ENCODE data around the gene ZNF83. TPM values are rescaled to one million over a fixed set of nuclear protein-coding genes. Genes with fewer than 3 reads are reported as not detected.
"Not testable (repeated sequence)": the region's sequence is repeated elsewhere in the genome, so short reads cannot be mapped to it uniquely, and the experiment has no call there.

ZNF83 gene
- total and polyA plus RNA-seq, 4 experiments from 2014 or later = 10.7 to 130 (median 77.0) TPM

DNA sequence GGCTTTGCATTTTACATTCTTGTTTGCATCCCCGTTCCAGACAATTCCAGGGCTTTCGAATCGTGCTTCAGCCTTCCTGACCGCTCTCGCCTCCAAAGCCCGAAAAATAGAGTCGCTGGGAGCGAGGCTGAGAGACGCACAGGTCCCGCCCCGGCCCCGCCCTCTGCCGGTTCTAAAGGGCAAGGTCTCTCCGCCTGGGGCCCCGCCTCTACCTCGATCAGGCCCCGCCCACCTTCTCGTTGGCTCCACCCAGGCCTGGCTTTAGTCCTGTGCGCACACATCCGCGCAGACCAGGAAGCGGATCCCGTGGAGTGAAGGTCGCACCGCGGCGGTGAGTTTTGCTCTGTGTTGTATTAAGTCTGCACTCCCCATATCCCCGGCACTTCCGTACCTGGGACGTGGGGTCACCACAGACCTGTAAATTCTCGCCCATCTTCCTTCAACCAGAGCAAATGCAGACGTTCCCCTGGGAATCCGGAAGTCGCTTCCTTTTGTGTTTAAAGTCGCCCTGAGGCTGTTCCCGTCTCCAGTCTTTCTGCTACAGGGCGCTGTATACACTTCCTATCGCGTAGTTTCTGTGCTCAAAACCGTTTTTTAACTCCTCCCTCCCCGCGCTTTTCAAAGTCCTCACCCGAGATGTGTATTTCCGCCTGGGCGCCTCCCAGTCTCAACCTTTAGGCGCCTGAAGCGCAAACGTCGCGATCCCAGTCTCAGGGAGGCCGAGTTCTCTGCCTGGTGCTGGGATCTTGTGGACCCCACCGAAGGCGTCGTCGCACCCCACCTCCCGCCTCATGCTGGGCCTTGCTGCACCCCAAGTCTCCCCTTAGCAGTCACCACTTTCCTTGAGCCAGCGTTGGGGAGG is 67.9 kb downstream of the ZNF83 start, which contains the start of gene ZNF701:
ZNF701 (plus strand) TSS at position 288 of the 862 bp plus-strand sequence. CDS start 3,861 bp downstream, outside the sequence.
- Histone ChIP-seq H3K4me3 (ENCODE audit: low read length in 2 of 2) (peak within 1 kb of the TSS; percentile 89 to 96), H3K27me3 (ENCODE audit: insufficient read depth, low read length) (no peaks in the 10 kb centered on the region), H3K36me3 (ENCODE audit: insufficient read depth, low read length) (peaks cover 27% of the 10 kb centered on the region), H3K4me1 (ENCODE audit: insufficient read depth, low read length) (peaks cover 16% of the 10 kb centered on the region), H3K27ac (ENCODE audit: low read depth, low read length) (peak within 1 kb of the TSS; percentile 67), H3K9me3 (ENCODE audit: control insufficient read depth in 1 of 2, low read length in 2 of 2) (peaks cover 0 to 10% of the 10 kb centered on the region in 2 donors)
- CTCF ChIA-PET (ENCODE audit: partially characterized antibody) = no interaction called here
- DNase-seq = peak; percentile 95 to 96 (median 95)
- Mint-ChIP-seq H3K4me1 (peaks cover 16 to 41% (median 34%) of the 10 kb centered on the region in 4 donors), H3K9me3 (peaks cover 2 to 46% (median 30%) of the 10 kb centered on the region in 8 donors), H3K27me3 (no peaks in the 10 kb centered on the region), H3K27ac (peak within 1 kb of the TSS; percentile 83 to 99 (median 97)), H3K36me3 (peaks cover 49 to 56% of the 10 kb centered on the region in 2 donors), H3K4me3 (peak within 1 kb of the TSS; percentile 91 to 98 (median 96))
- POLR2A ChIA-PET (ENCODE audit: partially characterized antibody) = interaction anchor here (1.2 kb wide), 1 partner anchor 393 kb away, joined by 3 read pairs; no protein-coding TSS in a partner anchor
- intact Hi-C loops (cut with micrococcal nuclease) = loop anchor here (1.0 kb wide), 8 partner anchors 31 to 301 kb away; partner anchors contain the start of genes ZNF480, ZNF528, ZNF611 and ZNF766

GRCh38 chr19:52569638-52569999 is 68.5 kb downstream of the ZNF83 start:
- H3K27ac Mint-ChIP-seq = peak overlapping the region; percentile 83 to 99 (median 97)
- H3K27me3 Mint-ChIP-seq; H3K27me3 ChIP-seq (ENCODE audit: insufficient read depth, low read length); CTCF ChIA-PET (ENCODE audit: partially characterized antibody); DNase-seq; intact Hi-C loops (cut with micrococcal nuclease); POLR2A ChIA-PET (ENCODE audit: partially characterized antibody): not testable (repeated sequence)
- peak overlapping the region; percentile 67 for H3K27ac ChIP-seq (ENCODE audit: low read depth, low read length)
- peak overlapping the region; percentile 91 to 98 (median 96) for H3K4me3 Mint-ChIP-seq
- peaks cover 16 to 41% (median 34%) of the 10 kb centered on the region in 4 donors for H3K4me1 Mint-ChIP-seq
- H3K9me3 ChIP-seq (ENCODE audit: control insufficient read depth in 1 of 2, low read length in 2 of 2) = peaks cover 0 to 11% of the 10 kb centered on the region in 2 donors
- H3K36me3 Mint-ChIP-seq = peaks cover 45 to 51% of the 10 kb centered on the region in 2 donors
- peaks cover 22% of the 10 kb centered on the region for H3K36me3 ChIP-seq (ENCODE audit: insufficient read depth, low read length)
- peaks cover 16% of the 10 kb centered on the region for H3K4me1 ChIP-seq (ENCODE audit: insufficient read depth, low read length)
- peak overlapping the region in 1 of 2 donors; percentile 96 for H3K4me3 ChIP-seq (ENCODE audit: low read length in 2 of 2)
- H3K9me3 Mint-ChIP-seq = peaks cover 3 to 48% (median 32%) of the 10 kb centered on the region in 8 donors

DNA sequence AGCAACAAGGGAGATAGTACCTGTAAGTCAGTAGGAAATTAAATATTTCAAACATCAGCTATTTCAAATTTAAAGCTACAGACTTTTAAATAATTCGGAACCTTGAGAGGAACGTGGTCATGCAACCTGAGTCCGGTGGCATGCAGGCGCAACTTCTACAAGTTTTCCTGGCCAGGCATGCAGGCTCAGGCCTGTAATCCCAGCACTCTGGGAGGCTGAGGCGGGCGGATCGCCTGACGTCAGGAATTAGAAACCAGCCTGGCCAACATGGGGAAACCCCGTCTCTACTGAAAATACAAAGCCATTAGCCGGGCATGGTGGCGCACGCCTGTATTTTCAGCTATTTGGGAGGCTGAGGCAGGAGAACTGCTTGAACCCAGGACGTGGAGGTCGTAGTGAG is 70.2 kb downstream of the ZNF83 start:
- H3K27ac Mint-ChIP-seq = no peak overlapping the region
- CTCF ChIA-PET (ENCODE audit: partially characterized antibody) = no interaction called here
- peaks cover 3 to 53% (median 39%) of the 10 kb centered on the region in 8 donors for H3K9me3 Mint-ChIP-seq
- H3K27me3 ChIP-seq (ENCODE audit: insufficient read depth, low read length) = no peaks in the 10 kb centered on the region
- H3K27me3 Mint-ChIP-seq = no peaks in the 10 kb centered on the region
- peaks cover 16% of the 10 kb centered on the region for H3K4me1 ChIP-seq (ENCODE audit: insufficient read depth, low read length)
- POLR2A ChIA-PET (ENCODE audit: partially characterized antibody) = interaction anchor here (0.6 to 1.7 kb wide), 2 partner anchors 12 to 142 kb away, joined by 4 read pairs; no protein-coding TSS in a partner anchor
- peaks cover 6% of the 10 kb centered on the region for H3K36me3 ChIP-seq (ENCODE audit: insufficient read depth, low read length)
- peaks cover 43 to 47% of the 10 kb centered on the region in 2 donors for H3K36me3 Mint-ChIP-seq
- H3K4me3 ChIP-seq (ENCODE audit: low read length in 2 of 2) = no peak overlapping the region
- intact Hi-C loops (cut with micrococcal nuclease) = no loop called here
- no peak overlapping the region for H3K27ac ChIP-seq (ENCODE audit: low read depth, low read length)
- no peak overlapping the region for H3K4me3 Mint-ChIP-seq
- peaks cover 14 to 32% (median 28%) of the 10 kb centered on the region in 4 donors for H3K4me1 Mint-ChIP-seq
- no peak for DNase-seq
- H3K9me3 ChIP-seq (ENCODE audit: control insufficient read depth in 1 of 2, low read length in 2 of 2) = peaks cover 0 to 14% of the 10 kb centered on the region in 2 donors

DNA sequence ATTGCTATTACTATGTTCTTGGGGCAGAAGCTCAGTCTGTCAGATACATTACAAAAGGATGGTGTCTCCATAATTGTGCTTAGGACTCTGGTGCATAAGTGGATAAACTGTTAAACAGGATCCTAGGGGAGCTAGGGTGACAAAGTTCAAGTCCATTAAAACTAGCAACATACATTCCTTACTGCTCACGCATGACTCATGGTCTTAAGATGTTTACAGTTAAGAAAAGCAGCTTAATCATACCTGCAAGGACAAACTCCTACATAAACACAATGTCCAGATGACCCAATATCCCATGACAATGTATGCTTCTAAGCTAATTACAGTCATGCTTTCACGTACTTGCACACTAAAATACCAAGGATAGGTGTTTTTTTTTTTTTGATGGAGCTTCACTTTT is 71.6 kb downstream of the ZNF83 start:
- POLR2A ChIA-PET (ENCODE audit: partially characterized antibody) = interaction anchor here (0.7 to 1.7 kb wide), 2 partner anchors 13 to 71 kb away, joined by 3 to 4 read pairs; no protein-coding TSS in a partner anchor
- intact Hi-C loops (cut with micrococcal nuclease) = no loop called here
- Mint-ChIP-seq H3K4me1 (peaks cover 12 to 20% (median 17%) of the 10 kb centered on the region in 4 donors), H3K4me3 (no peak overlapping the region), H3K36me3 (peaks cover 44% of the 10 kb centered on the region in 2 donors), H3K27me3 (no peaks in the 10 kb centered on the region), H3K27ac (peak overlapping the region in 1 of 7 donors; percentile 42), H3K9me3 (peaks cover 3 to 63% (median 48%) of the 10 kb centered on the region in 8 donors)
- H3K36me3 ChIP-seq (ENCODE audit: insufficient read depth, low read length) = no peaks in the 10 kb centered on the region
- peaks cover 0 to 16% of the 10 kb centered on the region in 2 donors for H3K9me3 ChIP-seq (ENCODE audit: control insufficient read depth in 1 of 2, low read length in 2 of 2)
- H3K4me3 ChIP-seq (ENCODE audit: low read length in 2 of 2) = no peak overlapping the region
- DNase-seq = no peak
- H3K27me3 ChIP-seq (ENCODE audit: insufficient read depth, low read length) = no peaks in the 10 kb centered on the region
- peaks cover 15% of the 10 kb centered on the region for H3K4me1 ChIP-seq (ENCODE audit: insufficient read depth, low read length)
- CTCF ChIA-PET (ENCODE audit: partially characterized antibody) = interaction anchor here (1.0 kb wide), 1 partner anchor 40 kb away, joined by 3 read pairs; no protein-coding TSS in a partner anchor
- no peak overlapping the region for H3K27ac ChIP-seq (ENCODE audit: low read depth, low read length)

- Mint-ChIP-seq H3K27me3 (no peaks in the 10 kb centered on the region), H3K4me1 (peaks cover 9 to 15% (median 13%) of the 10 kb centered on the region in 4 donors), H3K4me3 (no peak overlapping the region), H3K9me3 (peaks cover 3 to 65% (median 51%) of the 10 kb centered on the region in 8 donors), H3K36me3 (peaks cover 41 to 44% of the 10 kb centered on the region in 2 donors), H3K27ac (no peak overlapping the region)
- intact Hi-C loops (cut with micrococcal nuclease) = no loop called here
- H3K27ac ChIP-seq (ENCODE audit: low read depth, low read length) = no peak overlapping the region
- peaks cover 10% of the 10 kb centered on the region for H3K4me1 ChIP-seq (ENCODE audit: insufficient read depth, low read length)
- ChIA-PET POLR2A (ENCODE audit: partially characterized antibody) (interaction anchor here (1.7 kb wide), 1 partner anchor 14 kb away, joined by 4 read pairs; no protein-coding TSS in a partner anchor), CTCF (ENCODE audit: partially characterized antibody) (no interaction called here)
- H3K4me3 ChIP-seq (ENCODE audit: low read length in 2 of 2) = no peak overlapping the region
- no peaks in the 10 kb centered on the region for H3K27me3 ChIP-seq (ENCODE audit: insufficient read depth, low read length)
- DNase-seq = no peak
- H3K9me3 ChIP-seq (ENCODE audit: control insufficient read depth in 1 of 2, low read length in 2 of 2) = peaks cover 0 to 20% of the 10 kb centered on the region in 2 donors
- no peaks in the 10 kb centered on the region for H3K36me3 ChIP-seq (ENCODE audit: insufficient read depth, low read length)
Observed at GRCh38 chr19:52566121-52566520, 72.0 kb downstream of the ZNF83 start.

Other genes starting within 250 kb of the ZNF83 start
- 10 to 100 TPM; 44.6 to 49.9 TPM for gene ZNF528, start 240.5 kb downstream of the ZNF83 start, total RNA-seq
- gene ZNF528, start 240.5 kb downstream of the ZNF83 start, polyA plus RNA-seq = 1 to 10 TPM; 7.2 to 8.6 TPM
- under 1 TPM in 1 of 2 experiments, not detected in 1; 0.15 TPM for gene ZNF534, start 209.2 kb downstream of the ZNF83 start, total RNA-seq
- not detected for gene ZNF534, start 209.2 kb downstream of the ZNF83 start, polyA plus RNA-seq
- 1 to 10 TPM; 3.6 to 4.9 TPM for gene ZNF578, start 184.8 kb downstream of the ZNF83 start, total RNA-seq
- gene ZNF578, start 184.8 kb downstream of the ZNF83 start, polyA plus RNA-seq = 1 to 10 TPM; 1.9 to 2.8 TPM
- gene ZNF808, start 110.7 kb downstream of the ZNF83 start, total RNA-seq = 10 to 100 TPM; 61.7 to 65.2 TPM
- gene ZNF808, start 110.7 kb downstream of the ZNF83 start, polyA plus RNA-seq = 10 to 100 TPM in 1 of 2 donors, 1 to 10 TPM in 1; 2.0 to 10.8 TPM
- gene ZNF701, start 68.1 kb downstream of the ZNF83 start, total RNA-seq = 10 to 100 TPM; 51.1 to 51.7 TPM
- 10 to 100 TPM; 10.7 to 21.0 TPM for gene ZNF701, start 68.1 kb downstream of the ZNF83 start, polyA plus RNA-seq
- 10 to 100 TPM; 52.8 to 53.7 TPM for gene ZNF611, start 96.7 kb upstream of the ZNF83 start, total RNA-seq
- 10 to 100 TPM; 23.6 to 37.9 TPM for gene ZNF611, start 96.7 kb upstream of the ZNF83 start, polyA plus RNA-seq
- gene ZNF600, start 148.4 kb upstream of the ZNF83 start, total RNA-seq = 10 to 100 TPM; 43.3 to 47.8 TPM
- 10 to 100 TPM; 10.9 to 20.1 TPM for gene ZNF600, start 148.4 kb upstream of the ZNF83 start, polyA plus RNA-seq
- 10 to 100 TPM; 21.6 to 24.6 TPM for gene ZNF28, start 183.3 kb upstream of the ZNF83 start, total RNA-seq
- 10 to 100 TPM; 14.9 to 21.5 TPM for gene ZNF28, start 183.3 kb upstream of the ZNF83 start, polyA plus RNA-seq
- gene ZNF468, start 219.3 kb upstream of the ZNF83 start, total RNA-seq = 10 to 100 TPM; 25.2 to 25.7 TPM
- 10 to 100 TPM; 20.9 to 24.9 TPM for gene ZNF468, start 219.3 kb upstream of the ZNF83 start, polyA plus RNA-seq

Data from CD4-positive, alpha-beta memory T cell (primary cell).